H1 (cell line): Measurements from ENCODE around the gene GGA1.

ENCODE experiments used
- ATF2 ChIP-seq: IDR thresholded peaks from 2 replicates; pipeline ENCODE4 v1.6.1; 2012; ENCODE audit warnings: low read length, inconsistent platforms
- BCL11A ChIP-seq, 2 experiments: IDR thresholded peaks; one replicate each; pipeline ENCODE4 v1.6.1; 2011; ENCODE audit warnings: low read depth in 2 of 2, low read length in 2 of 2, mild to moderate bottlenecking in 2 of 2
- CEBPB ChIP-seq: IDR thresholded peaks from 2 replicates; pipeline ENCODE4 v1.6.1; 2012; ENCODE audit warnings: low read depth, low read length
- CTCF ChIP-seq, 3 experiments: IDR thresholded peaks; 1 replicate in 2 of 3; 2 replicates in 1 of 3; pipeline versions ENCODE4 v1.5.1 to v1.6.1; 2011; ENCODE audit warnings: low read length in 3 of 3, mild to moderate bottlenecking in 3 of 3, inconsistent platforms in 2 of 3, low read depth in 1 of 3, moderate library complexity in 1 of 3; ENCODE audit not compliant: insufficient read depth in 1 of 3; ENCODE audit errors: control extremely low read depth in 1 of 3
- EZH2 ChIP-seq: fragments of 200-600 bp; sonication (generic); IDR thresholded peaks from 2 replicates; pipeline ENCODE4 v1.7.1; 2012; ENCODE audit warnings: low read depth, mild to moderate bottlenecking, moderate library complexity, low read length, inconsistent platforms; ENCODE audit not compliant: severe bottlenecking
- FOSL1 ChIP-seq: IDR thresholded peaks from 2 replicates; pipeline ENCODE4 v1.6.1; 2011; ENCODE audit warnings: mild to moderate bottlenecking, low read depth, low read length, moderate library complexity; ENCODE audit not compliant: insufficient read depth
- JUND ChIP-seq: IDR thresholded peaks from 2 replicates; pipeline ENCODE4 v1.6.1; 2011; ENCODE audit warnings: mild to moderate bottlenecking, improper control_type of control experiment, low read length
- RXRA ChIP-seq: IDR thresholded peaks from 2 replicates; pipeline ENCODE4 v1.6.1; 2011; ENCODE audit warnings: low read depth, mild to moderate bottlenecking, low read length, moderate library complexity; ENCODE audit not compliant: insufficient read depth
- SIN3A ChIP-seq, 2 experiments: IDR thresholded peaks in 1 of 2; conservative IDR thresholded peaks in 1 of 2; 2 replicates each; pipeline ENCODE4 v1.6.1; 2011 to 2012; ENCODE audit warnings: low read length in 2 of 2, improper control_type of control experiment in 1 of 2, low read depth in 1 of 2, mild to moderate bottlenecking in 1 of 2
- SIRT6 ChIP-seq: IDR thresholded peaks from one replicate; pipeline ENCODE4 v1.7.1; 2012; ENCODE audit warnings: low read length, inconsistent platforms
- TAF1 ChIP-seq: IDR thresholded peaks from 2 replicates; pipeline ENCODE4 v1.6.1; 2011; ENCODE audit warnings: mild to moderate bottlenecking, low read depth, low read length
- YY1 ChIP-seq: IDR thresholded peaks from 2 replicates; pipeline ENCODE4 v1.6.1; 2011; ENCODE audit warnings: low read depth, mild to moderate bottlenecking, low read length
- ZNF274 ChIP-seq: IDR thresholded peaks from 2 replicates; pipeline ENCODE4 v1.7.0; 2012; ENCODE audit warnings: low read length, borderline replicate concordance; ENCODE audit errors: extremely low read depth
- TF ChIP-seq, protein P1 (sequence below): IDR thresholded peaks from 2 replicates; pipeline ENCODE4 v1.6.1; 2011; ENCODE audit warnings: low read depth, mild to moderate bottlenecking, low read length; ENCODE audit not compliant: insufficient read depth

GRCh38 chr22:37658133-37659065 lies 49.8 kb downstream of the GGA1 start, which contains the start of gene PDXP:
- TF ChIP-seq CTCF (IDR thresholded peaks at IDR 0.05; ENCODE audit: control extremely low read depth in 1 of 3, insufficient read depth in 1 of 3, low read depth in 1 of 3, low read length in 3 of 3) (no peak), CEBPB (no peak), EZH2 (no peak), YY1 (no peak), BCL11A (IDR thresholded peaks at IDR 0.05; ENCODE audit: low read depth in 2 of 2, low read length in 2 of 2) (no peak), FOSL1 (no peak), TAF1 (peak; percentile 51; the same call in 1 of the 2 replicates), RXRA (no peak), ZNF274 (no peak), JUND (no peak), ATF2 (no peak), SIN3A (conservative IDR thresholded peaks at IDR 0.05 in 1 of 2, IDR thresholded peaks at IDR 0.05 in 1 of 2; ENCODE audit: low read depth in 1 of 2, low read length in 2 of 2) (0 out of 4 replicates have a peak, but pooled peaks of 1 of the 2 experiments have one; percentile 16), SIRT6 (no peak)
- TF ChIP-seq, protein P1, sequence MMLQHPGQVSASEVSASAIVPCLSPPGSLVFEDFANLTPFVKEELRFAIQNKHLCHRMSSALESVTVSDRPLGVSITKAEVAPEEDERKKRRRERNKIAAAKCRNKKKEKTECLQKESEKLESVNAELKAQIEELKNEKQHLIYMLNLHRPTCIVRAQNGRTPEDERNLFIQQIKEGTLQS, result no peak
